Stomach (tissue), 9 donors: Measurements from ENCODE around the gene TMCO4. TPM values are rescaled to one million over a fixed set of nuclear protein-coding genes. Genes with fewer than 3 reads are reported as not detected.

Source experiments
- DNase-seq, 2 donors: peaks; one replicate each; pipeline versions ENCODE4 v3.0.0 to v3.0.0-alpha.2; 2013 to 2019
- H3K27ac ChIP-seq, 5 donors: fragments of 200-600 bp in 4 of 5; sonication (generic) in 4 of 5; one replicate each; pipeline ENCODE4 v1.5.1; 2013 to 2019; ENCODE audit warnings: mild to moderate bottlenecking in 1 of 5, moderate library complexity in 1 of 5
- H3K27me3 ChIP-seq, 3 donors: fragments of 200-600 bp; sonication (generic); one replicate each; pipeline ENCODE4 v1.5.1; 2017 to 2019; ENCODE audit warnings: mixed run types in 1 of 3
- H3K36me3 ChIP-seq, 4 donors: fragments of 200-600 bp; sonication (generic); 1 replicate in 3 of 4; 2 replicates in 1 of 4; pipeline ENCODE4 v1.5.1; 2016 to 2019
- H3K4me1 ChIP-seq, 4 donors: fragments of 200-600 bp; sonication (generic); one replicate each; pipeline ENCODE4 v1.5.1; 2016 to 2019
- H3K4me3 ChIP-seq, 4 donors: fragments of 200-600 bp; sonication (generic) in 3 of 4; one replicate each; pipeline ENCODE4 v1.5.1; 2016 to 2019; ENCODE audit warnings: mild to moderate bottlenecking in 1 of 4
- H3K9me3 ChIP-seq, 4 donors: fragments of 200-600 bp; sonication (generic); one replicate each; pipeline ENCODE4 v1.5.1; 2016 to 2019
- EP300 ChIP-seq: sonication (generic); formaldehyde crosslinking; IDR thresholded peaks from one replicate; pipeline ENCODE4 v1.6.1; 2017; ENCODE audit warnings: antibody characterized with exemption
- POLR2A ChIP-seq, 4 donors: fragments of 450-650 bp; IDR thresholded peaks; one replicate each; pipeline ENCODE4 v1.6.1; 2016; ENCODE audit warnings: antibody characterized with exemption in 4 of 4, control low read depth in 2 of 4, mild to moderate bottlenecking in 1 of 4, moderate library complexity in 1 of 4
- POLR2AphosphoS5 ChIP-seq, 3 donors: sonication (generic); formaldehyde crosslinking; IDR thresholded peaks; one replicate each; pipeline ENCODE4 v1.6.1; 2016; ENCODE audit warnings: antibody characterized with exemption in 3 of 3
- WGBS, 5 donors: extraction: QIAGEN DNeasy Blood & Tissue Kit in 3 of 5; methylation state at CpG; one replicate each; pipeline versions ENCODE4 v1.1.5 to v1.1.7; 2013 to 2018; 5-methylcytosine and 5-hydroxymethylcytosine counted together
- intact Hi-C: fragments of 100-400 bp; cut with DNase I; formaldehyde crosslinking; loops from one replicate; pipeline ENCODE4 v1.15.1; 2023; ENCODE audit warnings: low total_unique reads
- polyA plus RNA-seq, 3 donors: library from polyadenylated mRNA; stranded (reverse); fragments of 200-250 nt; gene quantifications; one replicate each; pipeline ENCODE4 v1.2.3, GENCODE V29; 2013
- total RNA-seq, 5 donors: library from RNA; depleted of rRNA; stranded (reverse); fragments of >200 nt; gene quantifications; one replicate each; pipeline versions ENCODE4 v1.1.0 to v1.2.3, GENCODE V29; 2014 to 2016
- TF ChIP-seq, protein P1 (sequence below), 7 experiments: fragments of 450-650 bp in 4 of 7; fragments of 200-600 bp in 3 of 7; sonication (generic) in 3 of 7; IDR thresholded peaks; one replicate each; pipeline ENCODE4 v1.5.1; 2016 to 2019; ENCODE audit warnings: antibody characterized with exemption in 7 of 7, control low read depth in 2 of 7, mild to moderate bottlenecking in 1 of 7
- donor health status: healthy with polysubstance abuse.
- donor health status: Bipolar disorder and iron deficiency.
- donor health status: healthy.

The TMCO4 gene
- total and polyA plus RNA-seq, 8 donors, result 5.3 to 326 (median 24.2) TPM

DNA sequence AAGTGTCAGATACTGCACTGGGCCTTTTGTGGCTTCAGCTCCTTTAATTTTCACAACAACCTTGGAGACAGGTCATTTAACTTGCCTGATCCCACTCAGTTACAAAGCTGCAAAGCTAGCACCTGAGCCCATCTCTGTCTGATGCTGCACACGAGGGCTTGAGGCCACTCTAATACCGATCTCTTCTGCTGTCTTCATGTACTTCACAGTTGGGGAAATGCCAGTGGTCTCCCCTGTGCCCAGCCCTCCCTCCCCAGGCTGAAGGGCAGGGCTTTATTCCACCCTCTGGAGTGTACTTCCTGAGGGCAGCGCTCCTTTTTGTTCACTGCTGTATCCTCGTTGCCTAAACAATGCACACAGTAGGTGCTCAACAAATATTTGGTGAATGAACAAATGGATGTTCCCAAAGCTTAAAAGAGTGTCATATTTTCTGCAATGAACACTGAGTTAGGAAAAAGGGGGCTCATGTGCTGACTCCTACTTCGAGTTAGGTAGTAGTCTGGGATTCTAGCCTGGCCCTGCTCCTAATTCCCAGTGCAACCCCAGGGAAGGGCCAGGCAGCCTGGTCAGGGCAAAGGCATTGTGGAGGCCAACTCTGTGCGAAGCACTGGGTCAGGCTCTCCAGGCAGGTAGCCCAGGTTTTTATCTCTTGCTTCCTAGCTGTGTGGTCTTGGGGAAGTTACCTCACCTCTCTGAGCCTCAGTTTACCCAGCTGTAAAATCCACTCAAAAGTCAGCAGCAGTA, 1.1 kb downstream of the TMCO4 start:
- Histone ChIP-seq H3K27me3 (no peaks in the 10 kb centered on the region), H3K4me1 (peaks cover 6 to 29% (median 21%) of the 10 kb centered on the region in 4 donors), H3K36me3 (peaks cover 0 to 15% (median 14%) of the 10 kb centered on the region in 4 donors), H3K27ac (peak overlapping the region; percentile 91 to 96 (median 94)), H3K9me3 (no peaks in the 10 kb centered on the region), H3K4me3 (peak overlapping the region; percentile 71 to 83 (median 73))
- DNase-seq, result no peak
- 48 to 60% (median 55%) methylated on average over 6 of the region's 6 CpGs for WGBS, 5 donors
- TF ChIP-seq, protein P1, sequence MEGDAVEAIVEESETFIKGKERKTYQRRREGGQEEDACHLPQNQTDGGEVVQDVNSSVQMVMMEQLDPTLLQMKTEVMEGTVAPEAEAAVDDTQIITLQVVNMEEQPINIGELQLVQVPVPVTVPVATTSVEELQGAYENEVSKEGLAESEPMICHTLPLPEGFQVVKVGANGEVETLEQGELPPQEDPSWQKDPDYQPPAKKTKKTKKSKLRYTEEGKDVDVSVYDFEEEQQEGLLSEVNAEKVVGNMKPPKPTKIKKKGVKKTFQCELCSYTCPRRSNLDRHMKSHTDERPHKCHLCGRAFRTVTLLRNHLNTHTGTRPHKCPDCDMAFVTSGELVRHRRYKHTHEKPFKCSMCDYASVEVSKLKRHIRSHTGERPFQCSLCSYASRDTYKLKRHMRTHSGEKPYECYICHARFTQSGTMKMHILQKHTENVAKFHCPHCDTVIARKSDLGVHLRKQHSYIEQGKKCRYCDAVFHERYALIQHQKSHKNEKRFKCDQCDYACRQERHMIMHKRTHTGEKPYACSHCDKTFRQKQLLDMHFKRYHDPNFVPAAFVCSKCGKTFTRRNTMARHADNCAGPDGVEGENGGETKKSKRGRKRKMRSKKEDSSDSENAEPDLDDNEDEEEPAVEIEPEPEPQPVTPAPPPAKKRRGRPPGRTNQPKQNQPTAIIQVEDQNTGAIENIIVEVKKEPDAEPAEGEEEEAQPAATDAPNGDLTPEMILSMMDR (IDR thresholded peaks at IDR 0.05), result no peak
- TF ChIP-seq POLR2AphosphoS5 (IDR thresholded peaks at IDR 0.05), result no peak
- TF ChIP-seq POLR2A (IDR thresholded peaks at IDR 0.05), result no peak
- TF ChIP-seq EP300, result no peak
- intact Hi-C loops, result no loop called here

DNA sequence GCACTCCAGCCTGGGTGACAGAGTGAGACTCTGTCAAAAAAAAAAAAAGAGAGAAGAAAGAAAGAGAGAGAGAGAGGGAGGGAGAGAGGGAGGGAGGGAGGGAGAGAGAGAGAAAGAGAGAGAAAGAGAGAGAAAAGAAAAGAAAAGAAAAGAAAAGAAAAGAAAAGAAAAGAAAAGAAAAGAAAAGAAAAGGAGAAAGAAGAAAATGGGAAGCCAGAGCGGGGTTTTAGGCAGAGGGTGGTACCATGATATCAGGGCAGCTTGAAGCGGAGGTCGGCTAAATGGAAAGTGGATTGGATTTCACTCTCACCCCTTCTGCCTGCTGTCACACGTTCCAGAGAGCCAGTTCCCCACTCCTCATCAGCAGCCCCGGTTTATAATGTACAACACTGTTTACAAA, 1.9 kb downstream of the TMCO4 start:
- WGBS, 5 donors, result 60 to 82% (median 71%) methylated on average over 5 of the region's 5 CpGs
- no peak overlapping the region for H3K4me3 ChIP-seq
- H3K27ac ChIP-seq, result peak overlapping the region in 3 of 5 donors; percentile 91 to 96 (median 94)

DNA sequence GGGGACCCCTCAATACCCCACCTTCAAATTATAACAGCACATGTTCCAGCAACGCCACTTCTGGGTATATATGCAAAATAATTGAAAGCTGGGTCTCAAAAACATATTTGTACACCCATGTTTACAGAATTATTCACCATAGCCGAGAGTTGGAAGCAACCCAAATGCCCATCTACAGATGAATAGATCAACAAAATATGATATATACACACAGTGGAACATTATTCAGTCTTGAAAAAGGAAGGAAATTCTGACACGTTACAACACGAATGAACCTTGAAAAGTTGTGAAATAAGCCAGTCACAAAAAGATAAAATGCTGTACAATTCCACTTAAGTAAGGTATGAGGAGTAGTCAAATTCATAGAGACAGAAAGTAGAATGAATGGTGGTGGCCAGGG, 5.1 kb downstream of the TMCO4 start:
- DNase-seq, result no peak
- no peaks in the 10 kb centered on the region for H3K9me3 ChIP-seq
- peaks cover 0 to 48% (median 42%) of the 10 kb centered on the region in 4 donors for H3K36me3 ChIP-seq
- intact Hi-C loops, result no loop called here
- peaks cover 6 to 24% (median 16%) of the 10 kb centered on the region in 4 donors for H3K4me1 ChIP-seq
- no peak overlapping the region for H3K4me3 ChIP-seq
- WGBS, 5 donors, result 73 to 83% (median 78%) methylated on average over 4 of the region's 4 CpGs
- no peaks in the 10 kb centered on the region for H3K27me3 ChIP-seq
- TF ChIP-seq POLR2AphosphoS5 (IDR thresholded peaks at IDR 0.05), result no peak
- no peak for TF ChIP-seq POLR2A (IDR thresholded peaks at IDR 0.05)
- TF ChIP-seq, protein P1 (IDR thresholded peaks at IDR 0.05), result no peak
- TF ChIP-seq EP300, result no peak
- H3K27ac ChIP-seq, result no peak overlapping the region

More for the DNA sequence above, 1.9 kb downstream of the TMCO4 start:
- Histone ChIP-seq H3K9me3 (no peaks in the 10 kb centered on the region), H3K27me3 (no peaks in the 10 kb centered on the region), H3K36me3 (peaks cover 0 to 23% (median 22%) of the 10 kb centered on the region in 4 donors), H3K4me1 (peaks cover 6 to 29% (median 21%) of the 10 kb centered on the region in 4 donors)
- intact Hi-C loops, result no loop called here
- TF ChIP-seq, protein P1 (IDR thresholded peaks at IDR 0.05), result no peak
- TF ChIP-seq POLR2A (IDR thresholded peaks at IDR 0.05) (no peak), POLR2AphosphoS5 (IDR thresholded peaks at IDR 0.05) (no peak), EP300 (no peak)
- no peak for DNase-seq

DNA sequence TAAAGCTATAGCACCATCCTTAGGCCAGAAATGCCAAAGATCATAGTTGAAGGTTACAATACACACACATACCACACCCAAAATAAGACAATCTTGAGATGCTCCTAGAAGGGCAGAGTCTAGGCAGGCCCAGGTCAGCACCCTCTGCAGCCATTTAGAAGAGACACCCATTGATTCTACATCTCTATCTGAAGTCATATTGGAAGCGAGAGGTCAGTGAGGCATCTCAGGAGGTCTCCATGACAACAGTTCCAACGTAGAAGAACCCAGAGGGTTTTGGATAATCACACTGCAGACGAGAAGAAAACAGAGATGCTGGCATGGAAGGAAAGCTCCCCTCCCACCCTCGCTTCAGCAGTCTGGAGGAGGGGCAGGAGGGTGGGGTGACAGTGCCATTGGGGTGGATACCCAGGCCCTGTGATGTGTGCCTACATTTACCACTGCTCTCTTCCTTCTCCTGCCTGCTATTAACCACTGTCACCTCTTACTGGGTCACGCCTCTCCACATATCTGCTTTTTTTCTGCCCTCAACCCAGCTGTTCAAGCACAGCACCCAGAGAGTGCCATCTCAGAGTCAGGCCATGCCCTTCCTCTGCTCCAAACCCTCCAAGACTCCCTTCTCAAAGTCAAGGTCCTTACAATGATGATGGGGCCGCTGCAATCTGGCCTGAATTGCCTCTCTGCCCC, 6.2 kb downstream of the TMCO4 start:
- H3K27ac ChIP-seq, result no peak overlapping the region
- WGBS, 5 donors, result 73 to 85% (median 76%) methylated on average over 6 of the region's 6 CpGs
- no peak for TF ChIP-seq EP300
- TF ChIP-seq, protein P1 (IDR thresholded peaks at IDR 0.05), result no peak
- no peak for TF ChIP-seq POLR2AphosphoS5 (IDR thresholded peaks at IDR 0.05)
- no peak for TF ChIP-seq POLR2A (IDR thresholded peaks at IDR 0.05)
- peaks cover 0 to 13% (median 6%) of the 10 kb centered on the region in 4 donors for H3K4me1 ChIP-seq
- no peak overlapping the region for H3K4me3 ChIP-seq
- intact Hi-C loops, result no loop called here
- no peak for DNase-seq
- H3K36me3 ChIP-seq, result peaks cover 0 to 51% (median 47%) of the 10 kb centered on the region in 4 donors
- H3K27me3 ChIP-seq, result no peaks in the 10 kb centered on the region
- no peaks in the 10 kb centered on the region for H3K9me3 ChIP-seq
